ENCODE results near the gene HTR7. TPM values are rescaled to one million over a fixed set of nuclear protein-coding genes. Genes with fewer than 3 reads are reported as not detected.

Gene HTR7
- polyA plus RNA-seq, 1 donor (not counting 4 experiments of a cell fraction or from before 2014, with no cell fraction given): 12.2 TPM

DNA sequence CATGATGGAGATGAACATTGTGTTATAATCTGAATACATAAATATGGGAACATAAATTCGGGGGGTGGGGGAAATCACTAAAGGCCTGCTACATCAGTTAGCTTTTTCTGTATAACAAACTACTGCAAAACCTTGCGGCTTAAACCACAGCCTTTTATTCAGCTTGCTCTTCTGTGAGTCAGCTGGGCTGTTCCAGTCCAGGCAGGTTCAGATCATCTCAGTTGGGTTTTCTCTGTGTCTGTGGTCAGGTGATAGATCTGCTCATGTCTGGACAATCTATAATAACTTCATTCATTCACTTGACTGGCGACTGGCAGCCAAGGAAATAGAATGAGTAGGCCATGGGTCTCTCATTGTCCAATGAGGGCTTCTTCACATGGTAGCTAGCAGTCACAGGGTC is 23.5 kb downstream of the HTR7 start:
- TF ChIP-seq EZH2 (IDR thresholded peaks at IDR 0.05; ENCODE audit: low read length): no peak
- TF ChIP-seq, protein P1, sequence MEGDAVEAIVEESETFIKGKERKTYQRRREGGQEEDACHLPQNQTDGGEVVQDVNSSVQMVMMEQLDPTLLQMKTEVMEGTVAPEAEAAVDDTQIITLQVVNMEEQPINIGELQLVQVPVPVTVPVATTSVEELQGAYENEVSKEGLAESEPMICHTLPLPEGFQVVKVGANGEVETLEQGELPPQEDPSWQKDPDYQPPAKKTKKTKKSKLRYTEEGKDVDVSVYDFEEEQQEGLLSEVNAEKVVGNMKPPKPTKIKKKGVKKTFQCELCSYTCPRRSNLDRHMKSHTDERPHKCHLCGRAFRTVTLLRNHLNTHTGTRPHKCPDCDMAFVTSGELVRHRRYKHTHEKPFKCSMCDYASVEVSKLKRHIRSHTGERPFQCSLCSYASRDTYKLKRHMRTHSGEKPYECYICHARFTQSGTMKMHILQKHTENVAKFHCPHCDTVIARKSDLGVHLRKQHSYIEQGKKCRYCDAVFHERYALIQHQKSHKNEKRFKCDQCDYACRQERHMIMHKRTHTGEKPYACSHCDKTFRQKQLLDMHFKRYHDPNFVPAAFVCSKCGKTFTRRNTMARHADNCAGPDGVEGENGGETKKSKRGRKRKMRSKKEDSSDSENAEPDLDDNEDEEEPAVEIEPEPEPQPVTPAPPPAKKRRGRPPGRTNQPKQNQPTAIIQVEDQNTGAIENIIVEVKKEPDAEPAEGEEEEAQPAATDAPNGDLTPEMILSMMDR (optimal IDR thresholded peaks at IDR 0.05 in 1 of 3, IDR thresholded peaks at IDR 0.05 in 1 of 3, conservative IDR thresholded peaks at IDR 0.05 in 1 of 3; ENCODE audit: extremely low read depth in 1 of 3, insufficient read depth in 2 of 3, low read length in 3 of 3): no peak
- peak overlapping the region; percentile 31 for H2AFZ ChIP-seq (ENCODE audit: control insufficient read depth, low read length)

GRCh38 chr10:90832111-90832510 is 25.7 kb downstream of the HTR7 start:
- H2AFZ ChIP-seq (ENCODE audit: control insufficient read depth, low read length): no peak overlapping the region
- TF ChIP-seq, protein P1 (optimal IDR thresholded peaks at IDR 0.05 in 1 of 3, IDR thresholded peaks at IDR 0.05 in 1 of 3, conservative IDR thresholded peaks at IDR 0.05 in 1 of 3; ENCODE audit: extremely low read depth in 1 of 3, insufficient read depth in 2 of 3, low read length in 3 of 3): no peak
- TF ChIP-seq EZH2 (IDR thresholded peaks at IDR 0.05; ENCODE audit: low read length): no peak
- no peak for FAIRE-seq

More for the DNA sequence above, 23.5 kb downstream of the HTR7 start:
- H3K4me1 ChIP-seq (ENCODE audit: control insufficient read depth, extremely low read depth, insufficient read depth, low read length): peaks cover 37% of the 10 kb centered on the region
- DNase-seq (ENCODE audit: low read depth, low spot score) (peak; percentile 81), FAIRE-seq (peak; percentile 100)
- no peaks in the 10 kb centered on the region for H3K9me1 ChIP-seq (ENCODE audit: control insufficient read depth, extremely low read depth, insufficient read depth, low read length)
- H3K79me2 ChIP-seq (ENCODE audit: control insufficient read depth, insufficient read depth, low read length): peaks cover 16% of the 10 kb centered on the region
- peak overlapping the region; percentile 12 for H3K9ac ChIP-seq (ENCODE audit: control insufficient read depth, extremely low read depth, insufficient read depth, low read length)
- peak overlapping the region in 2 of 3 experiments; percentile 34 to 45 for H3K4me3 ChIP-seq (ENCODE audit: control insufficient read depth in 2 of 3, extremely low read depth in 1 of 3, insufficient read depth in 2 of 3, low read depth in 1 of 3, low read length in 3 of 3)
- H3K4me2 ChIP-seq (ENCODE audit: control insufficient read depth, extremely low read depth, insufficient read depth, low read depth, low read length): peak overlapping the region; percentile 72
- dilution Hi-C loops (cut with MboI; ENCODE audit: extremely low pct_ligation_motif_present, low sequenced_read_pairs): no loop called here
- no peaks in the 10 kb centered on the region for H3K27me3 ChIP-seq (ENCODE audit: control insufficient read depth, extremely low read depth, insufficient read depth, low read length)
- no peaks in the 10 kb centered on the region for H3K9me3 ChIP-seq (ENCODE audit: control insufficient read depth, low read depth, low read length)
- peak overlapping the region; percentile 82 for H3K27ac ChIP-seq (ENCODE audit: control insufficient read depth, insufficient read depth, low read length)
- no peaks in the 10 kb centered on the region for H3K36me3 ChIP-seq (ENCODE audit: control insufficient read depth in 2 of 2, extremely low read depth in 1 of 2, insufficient read depth in 2 of 2, low read length in 2 of 2)
- no peaks in the 10 kb centered on the region for H4K20me1 ChIP-seq (ENCODE audit: control insufficient read depth, extremely low read depth, insufficient read depth, low read length)

More at GRCh38 chr10:90832111-90832510, 25.7 kb downstream of the HTR7 start:
- Histone ChIP-seq H3K4me1 (ENCODE audit: control insufficient read depth, extremely low read depth, insufficient read depth, low read length) (peaks cover 30% of the 10 kb centered on the region), H3K4me2 (ENCODE audit: control insufficient read depth, extremely low read depth, insufficient read depth, low read depth, low read length) (no peak overlapping the region), H3K9me1 (ENCODE audit: control insufficient read depth, extremely low read depth, insufficient read depth, low read length) (no peaks in the 10 kb centered on the region), H3K9ac (ENCODE audit: control insufficient read depth, extremely low read depth, insufficient read depth, low read length) (no peak overlapping the region), H3K27ac (ENCODE audit: control insufficient read depth, insufficient read depth, low read length) (no peak overlapping the region), H3K9me3 (ENCODE audit: control insufficient read depth, low read depth, low read length) (no peaks in the 10 kb centered on the region), H4K20me1 (ENCODE audit: control insufficient read depth, extremely low read depth, insufficient read depth, low read length) (no peaks in the 10 kb centered on the region), H3K27me3 (ENCODE audit: control insufficient read depth, extremely low read depth, insufficient read depth, low read length) (no peaks in the 10 kb centered on the region), H3K79me2 (ENCODE audit: control insufficient read depth, insufficient read depth, low read length) (peaks cover 14% of the 10 kb centered on the region), H3K4me3 (ENCODE audit: control insufficient read depth in 2 of 3, extremely low read depth in 1 of 3, insufficient read depth in 2 of 3, low read depth in 1 of 3, low read length in 3 of 3) (no peak overlapping the region), H3K36me3 (ENCODE audit: control insufficient read depth in 2 of 2, extremely low read depth in 1 of 2, insufficient read depth in 2 of 2, low read length in 2 of 2) (no peaks in the 10 kb centered on the region)
- dilution Hi-C loops (cut with MboI; ENCODE audit: extremely low pct_ligation_motif_present, low sequenced_read_pairs): no loop called here
- no peak for DNase-seq (ENCODE audit: low read depth, low spot score)
